GM12891 (cell line): Measurements from ENCODE around the gene NAA35.
"Not testable (repeated sequence)": the region's sequence is repeated elsewhere in the genome, so short reads cannot be mapped to it uniquely, and the experiment has no call there.

ENCODE experiments used
- DNase-seq: peaks from one replicate; pipeline ENCODE4 v3.0.0; 2011; ENCODE audit warnings: low spot score; ENCODE audit not compliant: insufficient read length
- FAIRE-seq: peaks from 2 replicates; lab custom pipeline; 2011; peaks lifted over from hg19 to GRCh38; lab: Jason Lieb, UNC
- PAX5 ChIP-seq: IDR thresholded peaks from 2 replicates; pipeline ENCODE4 v1.6.1; 2011; ENCODE audit warnings: low read length, moderate library complexity, mild to moderate bottlenecking; ENCODE audit not compliant: insufficient read depth, severe bottlenecking
- POLR2A ChIP-seq: IDR thresholded peaks from 2 replicates; pipeline ENCODE4 v1.6.1; 2011; ENCODE audit warnings: low read depth, low read length, control low read depth
- POLR2AphosphoS5 ChIP-seq: IDR thresholded peaks from 2 replicates; pipeline ENCODE4 v1.6.1; 2011; ENCODE audit warnings: low read depth, low read length, control low read depth
- POU2F2 ChIP-seq: IDR thresholded peaks from 2 replicates; pipeline ENCODE4 v1.6.1; 2011; ENCODE audit warnings: low read depth, mild to moderate bottlenecking, control low read depth, low read length, moderate library complexity
- SPI1 ChIP-seq: IDR thresholded peaks from 2 replicates; pipeline ENCODE4 v1.6.1; 2011; ENCODE audit warnings: low read depth, low read length, control low read depth
- TAF1 ChIP-seq: IDR thresholded peaks from 2 replicates; pipeline ENCODE4 v1.6.1; 2011; ENCODE audit warnings: low read depth, low read length, control low read depth

Gene NAA35

GRCh38 chr9:85943757-85944430 lies 2.9 kb downstream of the NAA35 start:
- DNase-seq (no peak), FAIRE-seq (no peak)
- TF ChIP-seq PAX5 (no peak), TAF1 (no peak), POU2F2 (no peak), POLR2A (no peak), POLR2AphosphoS5 (no peak), SPI1 (no peak)

DNA sequence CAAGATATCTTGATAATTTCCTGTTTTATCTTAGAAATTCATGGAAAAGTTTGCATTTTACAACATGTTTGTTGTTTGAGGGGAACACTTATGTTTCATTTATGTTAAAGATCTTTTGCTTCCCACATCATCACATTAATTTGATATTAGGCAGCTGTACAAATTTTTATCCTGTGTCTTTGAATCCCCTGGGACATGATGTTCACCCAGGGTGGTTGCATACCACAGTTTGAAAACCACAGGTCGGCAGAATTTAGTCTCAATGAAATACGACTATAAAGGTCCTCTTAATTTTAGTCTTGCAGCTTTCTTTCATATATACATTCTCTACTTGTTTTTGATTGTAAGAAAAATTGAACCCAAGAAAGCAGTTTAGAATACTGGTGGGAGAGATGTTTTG lies 3.7 kb downstream of the NAA35 start:
- no peak for TF ChIP-seq TAF1
- TF ChIP-seq POLR2A: no peak
- no peak for FAIRE-seq
- no peak for DNase-seq

- no peak for TF ChIP-seq TAF1
- FAIRE-seq (no peak), DNase-seq (no peak)
Observed at GRCh38 chr9:85949586-85950335, 8.8 kb downstream of the NAA35 start.

- DNase-seq (no peak), FAIRE-seq (no peak)
- TF ChIP-seq POLR2AphosphoS5 (no peak), PAX5 (no peak)
Observed at GRCh38 chr9:85959955-85960354, 19.0 kb downstream of the NAA35 start.

GRCh38 chr9:85960688-85961093 lies 19.7 kb downstream of the NAA35 start:
- TF ChIP-seq POU2F2 (no peak), SPI1 (no peak), TAF1 (no peak), POLR2AphosphoS5 (no peak), PAX5 (no peak), POLR2A (no peak)
- no peak for DNase-seq

DNA sequence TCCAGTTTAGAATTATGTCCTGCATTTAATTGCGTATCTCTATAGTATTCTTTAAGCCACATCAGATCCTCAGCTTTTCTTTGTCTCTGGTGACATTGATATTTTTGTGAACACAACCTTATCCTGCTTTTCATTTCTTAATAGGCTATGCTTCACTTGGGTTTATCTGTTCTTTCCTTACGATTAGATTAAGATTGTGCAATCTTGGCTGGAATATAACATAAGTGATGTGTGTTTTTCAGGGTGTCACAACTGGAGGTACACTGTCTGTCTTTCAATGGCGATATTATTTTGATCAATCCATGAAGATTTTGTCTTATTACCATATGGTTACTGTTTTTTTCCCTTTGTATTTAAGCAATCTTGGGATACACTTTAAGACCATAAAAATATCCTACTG lies 23.6 kb downstream of the NAA35 start:
- no peak for FAIRE-seq
- no peak for DNase-seq
- TF ChIP-seq SPI1 (no peak), POLR2AphosphoS5 (no peak), POLR2A (no peak), POU2F2 (no peak), TAF1 (no peak), PAX5 (no peak)

More at GRCh38 chr9:85960688-85961093, 19.7 kb downstream of the NAA35 start:
- FAIRE-seq: no peak

GRCh38 chr9:85964949-85965348 lies 24.0 kb downstream of the NAA35 start:
- FAIRE-seq (peak; percentile 38), DNase-seq (no peak)
- TF ChIP-seq SPI1 (no peak), POLR2AphosphoS5 (no peak), POU2F2 (no peak), TAF1 (no peak), PAX5 (no peak), POLR2A (no peak)

- DNase-seq (no peak), FAIRE-seq (no peak)
- TF ChIP-seq PAX5 (no peak), POU2F2 (no peak), POLR2AphosphoS5 (no peak), POLR2A (no peak), SPI1 (no peak), TAF1 (no peak)
Observed at GRCh38 chr9:85969727-85970126, 28.8 kb downstream of the NAA35 start.

- DNase-seq: no peak
- no peak for FAIRE-seq
Observed at GRCh38 chr9:85971731-85972130, 30.8 kb downstream of the NAA35 start.

DNA sequence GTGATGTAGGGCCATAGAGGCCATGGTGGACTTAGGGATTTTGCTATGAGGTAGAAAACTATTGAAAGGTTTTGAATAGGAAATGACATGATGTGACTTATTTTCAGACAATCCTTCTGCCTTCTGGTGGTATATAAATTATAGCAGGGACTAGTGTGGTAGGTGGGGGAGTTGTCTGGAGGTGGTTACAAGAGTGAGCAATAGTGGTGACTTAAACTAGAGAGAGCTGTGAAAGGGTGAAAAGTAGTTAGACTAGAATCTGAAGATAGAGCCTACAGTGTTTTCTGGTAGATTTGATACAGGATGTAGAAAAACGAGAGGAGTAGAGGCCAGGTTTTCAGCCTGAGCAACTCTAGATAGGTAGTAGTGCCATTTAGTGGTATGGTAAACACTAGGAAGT lies 32.3 kb downstream of the NAA35 start:
- FAIRE-seq (no peak), DNase-seq (no peak)
- TF ChIP-seq SPI1: no peak
- no peak for TF ChIP-seq POLR2A

More at GRCh38 chr9:85971731-85972130, 30.8 kb downstream of the NAA35 start:
- TF ChIP-seq POU2F2 (no peak), POLR2AphosphoS5 (no peak), SPI1 (no peak), PAX5 (no peak)

- DNase-seq, FAIRE-seq: not testable (repeated sequence)
Observed at GRCh38 chr9:85974055-85974547, 33.2 kb downstream of the NAA35 start.
